Measurements from ENCODE around the gene CDH26. TPM values are rescaled to one million over a fixed set of nuclear protein-coding genes. Genes with fewer than 3 reads are reported as not detected.

The CDH26 gene
- total and polyA plus RNA-seq, 10 of the 15 experiments (the other 5 are each of a cell fraction or from before 2014, with no cell fraction given) = 0.03 to 0.19 (median 0.08) TPM; not detected in 4

- no peak overlapping the region for H3K4me3 ChIP-seq
- FAIRE-seq = no peak
- H3K9me3 ChIP-seq (replicated peaks; ENCODE audit: control insufficient read depth, insufficient read depth, low read length) = no peaks in the 10 kb centered on the region
- H3K36me3 ChIP-seq (ENCODE audit: control insufficient read depth in 2 of 2, insufficient read depth in 2 of 2, low read length in 1 of 2) = no peaks in the 10 kb centered on the region
- H3K9ac ChIP-seq (ENCODE audit: control insufficient read depth, insufficient read depth, low read length) = no peak overlapping the region
- H3K27ac ChIP-seq (ENCODE audit: control insufficient read depth, insufficient read depth) = no peak overlapping the region
- no peak overlapping the region for H3K4me2 ChIP-seq (ENCODE audit: control insufficient read depth, insufficient read depth)
- BruUV-seq (replicated peaks) = no TSS peak
- ChIA-PET SMC1A (ENCODE audit: uncharacterized antibody, unreplicated experiment) (interaction anchor here (1.0 to 1.4 kb wide), 2 partner anchors 57 to 65 kb away, joined by 3 to 5 read pairs; no protein-coding TSS in a partner anchor), CTCF (interaction anchor here (0.7 to 1.3 kb wide), 5 partner anchors 17 to 60 kb away, joined by 3 to 12 read pairs (median 3); no protein-coding TSS in a partner anchor), POLR2A (no interaction called here), RAD21 (ENCODE audit: unreplicated experiment) (no interaction called here)
- intact Hi-C loops (cut with micrococcal nuclease; ENCODE audit: unreplicated experiment) = no loop called here
- 58% methylated on average over 4 of the region's 4 CpGs for WGBS (ENCODE audit: insufficient coverage, insufficient replicate concordance, low lambda C conversion rate, missing lambda C conversion rate)
- TF ChIP-seq ZBTB11 (CRISPR knock-in tag; IDR thresholded peaks at IDR 0.05) (no peak), SUZ12 (IDR thresholded peaks at IDR 0.05; ENCODE audit: unreplicated experiment) (no peak), SKIL (IDR thresholded peaks at IDR 0.05; ENCODE audit: low read depth, poor library complexity, severe bottlenecking) (no peak), SP1 (IDR thresholded peaks at IDR 0.05; ENCODE audit: low read depth, low read length) (no peak), KAT2A (conservative IDR thresholded peaks at IDR 0.05; ENCODE audit: control insufficient read depth, low read depth, low read length) (no peak), CTCF (IDR thresholded peaks at IDR 0.05 in 2 of 3, conservative IDR thresholded peaks at IDR 0.05 in 1 of 3; ENCODE audit: control insufficient read depth in 2 of 3, extremely low read depth in 1 of 3, insufficient read depth in 1 of 3, low read depth in 3 of 3, low read length in 3 of 3) (0 out of 6 replicates have a peak, but pooled peaks of 1 of the 3 experiments have one; percentile 8)
- no peaks in the 10 kb centered on the region for H3K4me1 ChIP-seq (ENCODE audit: control insufficient read depth, insufficient read depth, low read length)
- no peaks in the 10 kb centered on the region for H4K20me1 ChIP-seq (ENCODE audit: control insufficient read depth, insufficient read depth)
- H3K27me3 ChIP-seq (replicated peaks in 1 of 2; ENCODE audit: control insufficient read depth in 2 of 2, insufficient read depth in 2 of 2, low read length in 1 of 2) = no peaks in the 10 kb centered on the region
- no peak overlapping the region for H2AFZ ChIP-seq (ENCODE audit: control insufficient read depth, low read depth, low read length)
- DNase-seq (ENCODE audit: low read depth, low spot score) = no peak
- H3K79me2 ChIP-seq (ENCODE audit: control insufficient read depth, insufficient read depth, low read length) = no peaks in the 10 kb centered on the region
- no peak for ATAC-seq
- in situ Hi-C loops (cut with MboI) = no loop called here
Measured at GRCh38 chr20:59992526-59993084, 34.4 kb downstream of the CDH26 start.
